NCI-H345 (cell line): Measurements from ENCODE around the gene COL4A4.

Source experiments
- DNase-seq: peaks from one replicate; lab custom pipeline; 2025; lab: John Stamatoyannopoulos, UW

COL4A4 gene

GRCh38 chr2:226981791-226982326 lies 182.1 kb downstream of the COL4A4 start:
- no peak for DNase-seq

- no peak for DNase-seq
Measured at GRCh38 chr2:226979004-226979403, 185.0 kb downstream of the COL4A4 start.

- DNase-seq = no peak
Measured at GRCh38 chr2:226978300-226978699, 185.7 kb downstream of the COL4A4 start.

- DNase-seq = no peak
Measured at GRCh38 chr2:226977775-226978190, 186.2 kb downstream of the COL4A4 start.

- DNase-seq = no peak
Measured at GRCh38 chr2:226973816-226974215, 190.2 kb downstream of the COL4A4 start.

- no peak for DNase-seq
Measured at GRCh38 chr2:226971770-226972169, 192.2 kb downstream of the COL4A4 start.

GRCh38 chr2:226971084-226971483 lies 192.9 kb downstream of the COL4A4 start:
- DNase-seq = no peak

GRCh38 chr2:226970362-226970761 lies 193.6 kb downstream of the COL4A4 start:
- DNase-seq = no peak

GRCh38 chr2:226969417-226970080 lies 194.5 kb downstream of the COL4A4 start:
- DNase-seq = no peak

GRCh38 chr2:226965376-226965775 lies 198.6 kb downstream of the COL4A4 start:
- no peak for DNase-seq

- DNase-seq = no peak
Measured at GRCh38 chr2:226963528-226963927, 200.5 kb downstream of the COL4A4 start.

- no peak for DNase-seq
Measured at GRCh38 chr2:226962176-226962773, 201.7 kb downstream of the COL4A4 start.

- DNase-seq = no peak
Measured at GRCh38 chr2:226959418-226959817, 204.6 kb downstream of the COL4A4 start.

GRCh38 chr2:226956659-226957058 lies 207.3 kb downstream of the COL4A4 start:
- DNase-seq = no peak

- DNase-seq = no peak
Measured at GRCh38 chr2:226953826-226954225, 210.2 kb downstream of the COL4A4 start.

GRCh38 chr2:226953206-226953605 lies 210.8 kb downstream of the COL4A4 start:
- no peak for DNase-seq
